Right lobe of liver (tissue), 4 donors: ENCODE measurements around the gene CELA3A.

Experiments used
- CTCF ChIP-seq, 4 donors: fragments of 200-600 bp in 3 of 4; fragments of 450-650 bp in 1 of 4; IDR thresholded peaks; one replicate each; pipeline versions ENCODE4 v1.5.1 to v1.8.0; 2016 to 2022; ENCODE audit warnings: antibody characterized with exemption in 4 of 4, mild to moderate bottlenecking in 2 of 4
- POLR2A ChIP-seq: fragments of 450-650 bp; IDR thresholded peaks from one replicate; pipeline ENCODE4 v1.6.1; 2017; ENCODE audit warnings: antibody characterized with exemption, mild to moderate bottlenecking
- donor health status: DM: no; HTN: no; CAD: no.
- donor health status: DM: no; HTN: no; CAD: no.
- donor health status: DM: no; HTN: yes; CAD: no.

GRCh38 chr1:22053861-22054770, 52.7 kb downstream of the CELA3A start:
- TF ChIP-seq CTCF (IDR thresholded peaks at IDR 0.05) = no peak
- no peak for TF ChIP-seq POLR2A
